Raji (cell line): ENCODE data around the gene QSOX2.

Source experiments
- POLR2A ChIP-seq: IDR thresholded peaks from 2 replicates; pipeline ENCODE4 v1.6.1; 2011; ENCODE audit warnings: low read depth, low read length, control low read depth; ENCODE audit not compliant: insufficient read depth

QSOX2 gene

DNA sequence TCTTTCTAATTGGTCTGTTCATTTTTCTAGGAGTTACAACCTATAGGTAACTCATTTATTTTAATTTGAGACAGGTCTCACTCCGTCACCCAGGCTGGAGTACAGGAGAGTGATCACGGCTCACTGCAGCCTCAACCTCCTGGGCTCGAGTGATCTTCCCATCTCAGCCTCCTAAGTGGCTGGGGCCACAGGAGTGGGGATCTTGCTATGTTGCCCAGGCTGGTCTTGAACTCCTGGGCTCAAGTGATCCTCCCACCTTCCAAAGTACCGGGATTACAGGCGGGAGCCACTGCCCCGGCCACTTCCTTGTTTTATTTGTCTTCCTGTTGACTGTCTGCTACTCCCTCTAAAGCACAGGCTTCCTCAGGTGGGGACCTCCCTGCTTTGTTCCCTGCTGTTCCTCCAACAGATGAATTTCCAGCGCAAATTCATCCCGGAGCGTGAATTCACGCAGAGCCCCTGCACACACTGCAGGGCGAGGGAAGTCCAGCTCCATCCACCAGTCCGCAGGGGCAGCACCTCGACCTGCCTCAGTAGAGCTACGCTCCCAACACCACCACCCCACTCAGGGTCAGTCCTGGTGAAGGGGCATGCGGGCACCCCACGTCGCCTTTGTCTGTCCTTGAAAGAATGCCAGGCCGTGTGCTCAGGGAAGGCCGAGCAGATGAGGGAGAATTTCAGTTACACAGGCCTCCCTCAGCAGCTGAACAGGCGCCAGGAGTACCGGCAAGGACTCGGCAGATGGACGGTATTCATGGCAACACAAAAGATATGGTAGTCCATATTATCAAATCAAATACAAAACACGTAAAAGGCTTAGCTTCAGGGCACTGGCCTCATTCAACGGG lies 6.3 kb downstream of the QSOX2 start:
- TF ChIP-seq POLR2A: no peak

GRCh38 chr9:136238342-136238732 lies 7.3 kb downstream of the QSOX2 start:
- TF ChIP-seq POLR2A: no peak

DNA sequence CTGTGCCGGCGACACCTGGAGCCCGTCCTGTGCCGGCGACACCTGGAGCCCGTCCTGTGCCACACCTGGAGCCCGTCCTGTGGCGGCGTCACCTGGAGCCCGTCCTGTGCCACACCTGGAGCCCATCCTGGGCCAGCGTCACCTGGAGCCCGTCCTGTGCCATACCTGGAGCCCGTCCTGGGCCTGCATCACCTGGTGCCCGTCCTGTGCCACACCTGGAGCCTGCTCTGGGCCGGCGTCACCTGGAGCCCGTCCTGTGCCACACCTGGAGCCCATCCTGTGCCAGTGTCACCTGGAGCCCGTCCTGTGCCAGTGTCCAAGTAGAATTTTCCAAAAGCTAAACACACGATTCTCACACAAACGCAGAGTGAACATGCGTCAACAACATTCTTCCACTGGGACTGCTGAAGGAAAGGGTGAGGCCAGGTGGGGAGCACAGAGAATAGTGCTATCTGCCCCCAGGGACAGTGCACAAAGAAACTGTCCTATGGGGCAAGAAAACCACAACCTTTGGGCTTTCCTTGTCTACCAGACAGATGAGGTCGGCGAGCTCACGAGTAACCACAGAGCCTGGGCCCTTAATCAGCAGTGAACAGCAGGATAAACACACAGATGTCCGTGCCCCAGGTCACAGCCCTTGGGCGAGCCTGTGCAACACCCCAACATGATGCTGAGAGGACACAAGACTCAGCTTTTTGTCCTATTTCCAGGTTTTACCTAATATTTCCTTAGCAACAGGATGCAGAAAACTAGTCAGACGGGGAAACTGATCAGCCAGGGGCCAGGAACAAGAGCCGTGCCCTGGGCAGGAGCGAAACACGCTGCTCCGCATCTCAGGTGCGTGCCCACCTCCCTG lies 7.9 kb downstream of the QSOX2 start:
- no peak for TF ChIP-seq POLR2A

- TF ChIP-seq POLR2A: no peak
Observed at GRCh38 chr9:136235709-136236455, 9.7 kb downstream of the QSOX2 start.

DNA sequence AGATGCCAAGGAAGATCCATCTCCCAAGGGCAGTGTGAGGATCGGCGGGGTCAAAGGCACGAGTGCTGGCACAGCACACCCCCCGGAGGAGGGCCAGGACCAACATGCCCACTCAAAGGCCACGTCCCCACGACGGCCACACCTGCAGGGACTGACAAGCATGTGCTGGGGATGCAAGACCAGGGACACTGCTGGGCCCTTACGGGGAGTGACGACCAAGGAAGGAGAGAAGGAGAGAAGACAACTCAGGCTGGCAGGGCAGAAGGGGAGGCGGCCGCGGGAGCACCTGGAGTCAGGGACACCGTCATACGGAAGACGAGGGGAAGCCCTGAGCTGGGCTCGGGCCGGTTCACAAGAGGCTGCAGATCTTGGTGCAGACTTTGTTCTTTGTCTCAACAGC lies 10.4 kb downstream of the QSOX2 start:
- TF ChIP-seq POLR2A: no peak

DNA sequence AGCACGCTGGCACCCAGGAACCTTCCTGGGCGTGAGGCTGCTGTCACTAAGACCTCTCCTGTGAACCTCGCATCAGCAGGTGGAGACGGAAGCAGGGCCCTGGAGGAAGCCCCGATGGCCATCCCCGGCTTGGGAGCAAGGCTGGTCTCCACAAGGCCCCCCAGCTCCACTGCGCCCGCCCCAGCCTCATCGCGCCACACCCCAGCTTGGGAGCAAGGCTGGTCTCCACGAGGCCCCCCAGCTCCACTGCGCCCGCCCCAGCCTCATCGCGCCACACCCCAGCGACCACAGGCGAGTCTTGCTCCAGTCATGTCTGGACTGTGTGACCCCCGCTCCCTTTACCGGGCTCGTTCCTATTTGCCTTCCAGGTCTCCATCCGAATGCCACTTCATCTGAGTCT lies 11.0 kb downstream of the QSOX2 start:
- no peak for TF ChIP-seq POLR2A

DNA sequence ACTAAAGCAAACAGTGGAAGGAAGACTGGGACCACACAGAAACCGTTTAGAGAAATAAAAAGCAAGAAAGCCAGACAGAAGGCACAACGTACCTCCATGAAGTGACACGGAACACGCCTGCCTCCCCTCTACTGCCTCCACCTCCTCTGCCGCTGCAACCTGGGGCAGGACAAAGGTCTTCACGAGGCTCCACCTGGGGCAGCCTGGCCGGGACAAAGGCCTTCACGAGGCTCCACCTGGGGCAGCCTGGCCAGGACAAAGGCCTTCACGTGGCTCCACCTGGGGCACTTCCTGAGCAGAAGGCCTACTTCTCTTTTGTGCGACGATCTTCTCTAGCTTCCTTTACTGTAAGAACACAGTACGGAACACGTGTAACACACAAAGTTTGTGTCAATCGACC lies 11.7 kb downstream of the QSOX2 start:
- no peak for TF ChIP-seq POLR2A

DNA sequence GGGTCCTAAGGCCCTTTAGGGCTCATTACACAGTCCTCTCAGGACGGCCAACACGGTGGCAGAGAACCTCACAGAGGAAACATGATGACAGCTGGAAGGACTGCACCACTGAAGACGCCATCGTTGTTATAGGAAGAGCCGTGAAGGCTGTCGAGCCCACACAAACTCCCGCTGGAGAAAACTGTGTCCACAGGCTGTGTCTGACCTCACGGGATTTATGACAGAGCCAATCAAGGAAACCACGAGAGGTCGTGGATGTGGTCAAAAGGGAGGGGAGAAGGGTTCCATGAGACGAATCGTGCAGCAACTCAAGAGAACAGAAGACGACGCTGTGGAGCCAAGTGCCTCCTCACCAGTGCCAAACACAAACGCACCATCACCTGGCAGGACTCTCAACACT lies 12.2 kb downstream of the QSOX2 start:
- TF ChIP-seq POLR2A: no peak

GRCh38 chr9:136232969-136233368 lies 12.6 kb downstream of the QSOX2 start:
- no peak for TF ChIP-seq POLR2A

DNA sequence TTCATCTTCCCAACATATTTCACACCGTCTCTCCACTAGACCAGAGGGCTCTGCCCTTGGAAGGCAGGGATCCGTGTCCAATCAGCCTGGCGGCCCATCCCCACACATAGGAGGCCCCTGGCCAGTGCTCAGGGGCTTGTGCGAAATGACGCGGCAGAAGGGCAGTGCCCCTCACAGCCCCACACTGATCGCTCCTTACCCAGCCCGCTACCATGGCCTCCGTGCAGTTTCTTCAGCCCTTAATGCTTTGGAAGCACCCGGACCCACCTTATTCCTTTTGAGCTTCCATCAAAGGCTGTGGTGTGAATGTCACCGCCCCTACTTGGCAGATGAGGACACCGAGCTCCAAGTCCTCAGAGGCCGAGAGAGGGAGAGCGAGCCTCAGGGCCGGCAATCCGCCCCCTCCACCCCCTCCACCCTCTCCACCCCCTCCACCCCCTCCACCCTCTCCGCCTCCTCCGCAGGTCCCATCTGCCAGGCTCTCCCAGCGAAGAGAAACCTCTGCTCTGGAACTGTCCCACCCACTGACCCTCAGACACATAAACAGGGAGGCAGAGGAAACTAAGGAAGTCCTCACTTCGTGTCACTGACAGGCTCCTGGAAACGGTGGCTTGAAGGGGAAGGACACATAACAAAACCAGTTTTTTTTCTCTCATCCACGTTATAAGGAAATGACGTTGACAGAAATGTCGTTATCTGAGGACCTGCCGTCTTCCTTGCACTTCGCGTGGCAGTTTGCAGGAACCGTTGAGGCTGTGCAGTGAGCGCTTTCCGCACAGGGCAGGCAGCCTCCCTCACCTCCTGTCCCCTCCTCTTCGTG lies 13.9 kb downstream of the QSOX2 start:
- TF ChIP-seq POLR2A: no peak

DNA sequence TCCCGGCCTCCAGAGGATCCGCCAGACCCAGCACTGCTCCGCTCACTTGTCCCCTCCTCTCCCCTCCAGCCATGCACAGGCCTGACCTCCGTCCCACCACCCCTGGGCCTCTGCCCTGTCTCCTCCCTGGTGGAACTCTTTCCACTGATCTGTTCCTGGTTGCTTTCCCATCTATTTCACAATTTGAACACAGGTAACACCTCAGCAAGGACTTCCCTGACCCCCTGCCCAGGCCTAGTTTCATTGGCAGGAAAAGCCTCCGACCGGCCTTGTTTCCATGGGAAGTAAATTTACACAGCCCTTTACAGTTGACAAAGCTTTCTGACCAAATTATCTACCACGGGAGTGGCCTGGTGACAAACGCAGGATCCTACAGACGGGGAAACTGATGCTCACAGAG lies 14.8 kb downstream of the QSOX2 start:
- no peak for TF ChIP-seq POLR2A

GRCh38 chr9:136230365-136230764 lies 15.2 kb downstream of the QSOX2 start:
- TF ChIP-seq POLR2A: no peak

- no peak for TF ChIP-seq POLR2A
Observed at GRCh38 chr9:136229096-136230065, 16.2 kb downstream of the QSOX2 start.
